Parathyroid adenoma (tissue), 2 donors: Measurements from ENCODE around the gene MYNN.

Source experiments
- H2AFZ ChIP-seq: fragments of 300-600 bp; sonication (generic); one replicate; pipeline ENCODE4 v1.7.0; 2017; ENCODE audit warnings: antibody characterized with exemption, mild to moderate bottlenecking
- H3K27ac ChIP-seq: fragments of 300-600 bp; sonication (generic); one replicate; pipeline ENCODE4 v1.7.0; 2017
- H3K27me3 ChIP-seq: fragments of 300-600 bp; sonication (generic); one replicate; pipeline ENCODE4 v1.7.0; 2017; ENCODE audit warnings: low read length; ENCODE audit not compliant: control insufficient read depth, insufficient read depth
- H3K36me3 ChIP-seq: fragments of 300-600 bp; sonication (generic); one replicate; pipeline ENCODE4 v1.7.0; 2017; ENCODE audit warnings: low read length; ENCODE audit not compliant: control insufficient read depth, insufficient read depth
- H3K4me1 ChIP-seq: fragments of 300-600 bp; sonication (generic); one replicate; pipeline ENCODE4 v1.7.0; 2017; ENCODE audit warnings: control low read depth
- H3K4me2 ChIP-seq: fragments of 300-600 bp; sonication (generic); one replicate; pipeline ENCODE4 v1.7.0; 2017; ENCODE audit warnings: low read length
- H3K4me3 ChIP-seq: fragments of 300-600 bp; sonication (generic); one replicate; pipeline ENCODE4 v1.7.0; 2017; ENCODE audit warnings: low read depth, low read length
- H3K79me2 ChIP-seq: fragments of 300-600 bp; sonication (generic); one replicate; pipeline ENCODE4 v1.7.0; 2017; ENCODE audit warnings: control low read depth
- H3K9ac ChIP-seq: fragments of 300-600 bp; sonication (generic); one replicate; pipeline ENCODE4 v1.7.0; 2017; ENCODE audit warnings: mild to moderate bottlenecking
- H3K9me3 ChIP-seq: fragments of 300-600 bp; sonication (generic); one replicate; pipeline ENCODE4 v1.7.0; 2017; ENCODE audit warnings: low read length; ENCODE audit not compliant: control insufficient read depth
- CTCF ChIP-seq: fragments of 300-600 bp; sonication (generic); IDR thresholded peaks from one replicate; pipeline ENCODE4 v1.7.0; 2017; ENCODE audit warnings: antibody characterized with exemption, mild to moderate bottlenecking
- donor health status: primary hyperparathyroidism.

MYNN gene

GRCh38 chr3:169809230-169809795 is 36.1 kb downstream of the MYNN start:
- Histone ChIP-seq H3K27me3 (no peaks in the 10 kb centered on the region), H3K36me3 (no peaks in the 10 kb centered on the region), H3K9me3 (no peaks in the 10 kb centered on the region), H2AFZ (peak overlapping the region; percentile 43), H3K79me2 (no peaks in the 10 kb centered on the region), H3K9ac (no peak overlapping the region), H3K4me1 (no peaks in the 10 kb centered on the region), H3K4me2 (no peak overlapping the region), H3K27ac (no peak overlapping the region), H3K4me3 (no peak overlapping the region)
- no peak for TF ChIP-seq CTCF

- Histone ChIP-seq H3K9ac (peak overlapping the region; percentile 67), H3K36me3 (no peaks in the 10 kb centered on the region), H3K4me3 (peak overlapping the region; percentile 41), H3K27me3 (no peaks in the 10 kb centered on the region), H3K27ac (peak overlapping the region; percentile 77), H3K4me1 (no peaks in the 10 kb centered on the region), H2AFZ (peak overlapping the region; percentile 98), H3K79me2 (no peaks in the 10 kb centered on the region), H3K9me3 (no peaks in the 10 kb centered on the region), H3K4me2 (peak overlapping the region; percentile 72)
- TF ChIP-seq CTCF, result no peak
Measured at GRCh38 chr3:169811631-169812331, 38.6 kb downstream of the MYNN start.

DNA sequence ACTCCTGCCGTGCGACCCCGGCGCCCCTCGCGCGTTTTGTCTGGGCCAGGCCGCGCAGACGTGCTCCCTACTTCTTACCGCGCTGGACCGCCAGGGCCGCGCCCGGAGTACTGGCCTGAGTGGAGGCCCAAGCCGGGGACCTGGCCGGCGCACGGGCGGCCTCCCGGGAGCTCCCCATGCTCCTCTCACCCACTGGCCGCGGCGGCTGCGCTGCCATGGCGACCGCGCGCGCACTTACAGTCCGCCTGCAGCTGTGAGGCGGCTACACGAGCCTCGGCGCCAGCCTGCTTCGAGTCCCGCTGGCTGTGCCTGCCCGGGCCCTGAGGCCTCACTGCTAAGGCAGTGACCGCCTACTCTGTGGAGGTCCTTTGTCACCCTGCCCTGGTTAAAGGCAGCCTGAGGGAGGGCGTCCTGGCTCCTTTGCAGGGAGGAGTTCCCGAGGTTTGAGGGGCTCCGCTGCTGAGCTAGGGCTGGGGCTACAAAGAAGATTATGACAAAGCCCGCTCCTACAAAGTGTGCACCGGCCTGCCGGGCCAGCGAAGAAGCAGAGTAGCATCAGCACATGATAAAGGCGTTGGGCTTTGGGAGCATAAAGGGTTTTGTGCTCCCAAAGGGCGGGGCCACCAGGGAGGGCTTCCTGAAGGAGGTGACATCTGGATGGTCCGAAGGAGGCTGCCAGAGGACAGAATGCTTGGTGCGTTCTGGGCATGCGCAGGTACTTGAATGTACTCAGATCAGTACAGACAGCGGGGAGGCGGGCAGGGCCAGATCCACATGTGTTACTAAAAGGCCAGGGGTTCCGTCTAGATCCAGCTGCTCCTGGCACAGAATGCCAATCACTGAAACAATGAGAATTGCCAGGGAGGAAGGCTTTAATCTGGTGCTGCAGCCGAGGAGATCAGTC is 39.4 kb downstream of the MYNN start, which contains the start of the genes LRRC34 and LRRIQ4:
Gene LRRC34, minus strand, starts transcription at position 573 of the 904 bp plus-strand sequence. Its CDS starts 356 bp downstream, at position 217.
Gene LRRIQ4, plus strand, starts transcription at position 539 of the 904 bp plus-strand sequence. CDS start 9,052 bp downstream, outside the sequence.
- H3K9me3 ChIP-seq, result no peaks in the 10 kb centered on the region
- no peaks in the 10 kb centered on the region for H3K4me1 ChIP-seq
- TF ChIP-seq CTCF, result no peak
- no peaks in the 10 kb centered on the region for H3K36me3 ChIP-seq
- peak within 1 kb of the TSS; percentile 72 for H3K4me2 ChIP-seq
- peak within 1 kb of the TSS; percentile 67 for H3K9ac ChIP-seq
- H3K27ac ChIP-seq, result peak within 1 kb of the TSS; percentile 77
- peak within 1 kb of the TSS; percentile 41 for H3K4me3 ChIP-seq
- no peaks in the 10 kb centered on the region for H3K79me2 ChIP-seq
- peak within 1 kb of the TSS; percentile 98 for H2AFZ ChIP-seq
- H3K27me3 ChIP-seq, result no peaks in the 10 kb centered on the region

DNA sequence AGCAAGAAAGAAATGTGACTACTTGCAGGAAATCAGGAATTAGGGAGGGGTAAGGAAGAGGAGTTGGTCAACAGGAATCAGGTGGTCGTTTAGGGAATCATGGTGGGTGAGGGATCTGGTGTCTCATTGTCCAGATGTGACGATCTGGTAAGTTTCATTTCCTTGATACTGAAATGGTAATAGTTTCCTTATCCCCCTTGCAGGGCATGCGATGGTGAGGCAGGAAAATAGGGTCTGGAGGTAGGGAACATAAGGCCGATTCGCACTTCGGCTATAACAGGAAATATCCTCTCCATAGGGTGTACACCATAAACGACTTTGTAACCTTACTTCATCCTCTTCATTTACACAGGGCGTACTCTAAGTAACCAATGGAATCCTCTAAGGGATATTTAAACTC is 40.1 kb downstream of the MYNN start:
- Histone ChIP-seq H3K27ac (no peak overlapping the region), H3K9me3 (no peaks in the 10 kb centered on the region), H3K9ac (no peak overlapping the region), H3K79me2 (no peaks in the 10 kb centered on the region), H3K36me3 (no peaks in the 10 kb centered on the region), H3K4me2 (peak overlapping the region; percentile 72), H3K4me1 (no peaks in the 10 kb centered on the region), H2AFZ (peak overlapping the region; percentile 98), H3K27me3 (no peaks in the 10 kb centered on the region), H3K4me3 (no peak overlapping the region)
- no peak for TF ChIP-seq CTCF
